ENCODE results near the gene ZCCHC7. TPM values are rescaled to one million over a fixed set of nuclear protein-coding genes. Genes with fewer than 3 reads are reported as not detected.

Gene ZCCHC7
- total RNA-seq, 4 donors from 2014 or later: 22.1 to 31.9 (median 25.6) TPM

DNA sequence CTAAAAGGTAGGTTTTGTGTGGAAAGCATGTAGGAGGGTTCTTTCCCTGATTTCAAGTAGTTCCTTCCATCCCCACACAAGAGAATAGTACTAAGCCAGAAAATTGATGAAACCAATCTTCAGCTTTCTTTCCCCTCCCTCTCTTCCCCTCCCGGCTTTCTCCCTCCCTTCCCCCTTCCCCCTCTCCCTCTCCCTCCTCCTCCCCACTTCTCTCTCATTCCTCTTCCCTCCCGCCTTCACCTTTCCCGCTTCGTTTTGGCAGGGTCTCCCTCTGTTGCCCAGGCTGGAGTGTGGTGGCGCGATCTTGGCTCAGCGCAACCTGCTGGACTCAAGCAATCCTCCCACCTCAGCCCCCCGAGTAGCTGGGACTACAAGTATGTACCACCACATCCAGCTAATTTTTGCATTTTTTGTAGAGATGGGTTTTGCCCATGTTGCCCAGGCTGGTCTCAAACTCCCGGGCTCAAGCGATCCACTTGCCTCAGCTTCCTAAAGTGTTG, 85.8 kb downstream of the ZCCHC7 start:
- Histone ChIP-seq H3K4me1 (peaks cover 9 to 12% of the 10 kb centered on the region in 2 donors), H3K36me3 (no peaks in the 10 kb centered on the region), H3K9me3 (no peaks in the 10 kb centered on the region), H3K27ac (no peak overlapping the region), H3K4me3 (replicated peaks in 1 of 3) (no peak overlapping the region), H3K27me3 (no peaks in the 10 kb centered on the region)
- no peak for DNase-seq
- TF ChIP-seq POLR2A (IDR thresholded peaks at IDR 0.05): no peak
- TF ChIP-seq, protein P1, sequence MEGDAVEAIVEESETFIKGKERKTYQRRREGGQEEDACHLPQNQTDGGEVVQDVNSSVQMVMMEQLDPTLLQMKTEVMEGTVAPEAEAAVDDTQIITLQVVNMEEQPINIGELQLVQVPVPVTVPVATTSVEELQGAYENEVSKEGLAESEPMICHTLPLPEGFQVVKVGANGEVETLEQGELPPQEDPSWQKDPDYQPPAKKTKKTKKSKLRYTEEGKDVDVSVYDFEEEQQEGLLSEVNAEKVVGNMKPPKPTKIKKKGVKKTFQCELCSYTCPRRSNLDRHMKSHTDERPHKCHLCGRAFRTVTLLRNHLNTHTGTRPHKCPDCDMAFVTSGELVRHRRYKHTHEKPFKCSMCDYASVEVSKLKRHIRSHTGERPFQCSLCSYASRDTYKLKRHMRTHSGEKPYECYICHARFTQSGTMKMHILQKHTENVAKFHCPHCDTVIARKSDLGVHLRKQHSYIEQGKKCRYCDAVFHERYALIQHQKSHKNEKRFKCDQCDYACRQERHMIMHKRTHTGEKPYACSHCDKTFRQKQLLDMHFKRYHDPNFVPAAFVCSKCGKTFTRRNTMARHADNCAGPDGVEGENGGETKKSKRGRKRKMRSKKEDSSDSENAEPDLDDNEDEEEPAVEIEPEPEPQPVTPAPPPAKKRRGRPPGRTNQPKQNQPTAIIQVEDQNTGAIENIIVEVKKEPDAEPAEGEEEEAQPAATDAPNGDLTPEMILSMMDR (IDR thresholded peaks at IDR 0.05): no peak
- 97% methylated on average over 10 of the region's 10 CpGs for WGBS, 2 donors
- intact Hi-C loops (cut with DNase I): no loop called here

- TF ChIP-seq, protein P1 (IDR thresholded peaks at IDR 0.05): peak in 1 of 6 experiments; percentile 16
- TF ChIP-seq POLR2A (IDR thresholded peaks at IDR 0.05): no peak
- H3K27ac ChIP-seq: no peak overlapping the region
- no peak overlapping the region for H3K4me3 ChIP-seq (replicated peaks in 1 of 3)
- H3K9me3 ChIP-seq: no peaks in the 10 kb centered on the region
- WGBS, 2 donors: 37 to 42% methylated on average over 2 of the region's 2 CpGs
- intact Hi-C loops (cut with DNase I): no loop called here
- H3K4me1 ChIP-seq: peaks cover 9 to 12% of the 10 kb centered on the region in 2 donors
- H3K27me3 ChIP-seq: no peaks in the 10 kb centered on the region
- no peaks in the 10 kb centered on the region for H3K36me3 ChIP-seq
- no peak for DNase-seq
These were observed 89.3 kb downstream of the ZCCHC7 start for GRCh38 chr9:37209431-37210386.

DNA sequence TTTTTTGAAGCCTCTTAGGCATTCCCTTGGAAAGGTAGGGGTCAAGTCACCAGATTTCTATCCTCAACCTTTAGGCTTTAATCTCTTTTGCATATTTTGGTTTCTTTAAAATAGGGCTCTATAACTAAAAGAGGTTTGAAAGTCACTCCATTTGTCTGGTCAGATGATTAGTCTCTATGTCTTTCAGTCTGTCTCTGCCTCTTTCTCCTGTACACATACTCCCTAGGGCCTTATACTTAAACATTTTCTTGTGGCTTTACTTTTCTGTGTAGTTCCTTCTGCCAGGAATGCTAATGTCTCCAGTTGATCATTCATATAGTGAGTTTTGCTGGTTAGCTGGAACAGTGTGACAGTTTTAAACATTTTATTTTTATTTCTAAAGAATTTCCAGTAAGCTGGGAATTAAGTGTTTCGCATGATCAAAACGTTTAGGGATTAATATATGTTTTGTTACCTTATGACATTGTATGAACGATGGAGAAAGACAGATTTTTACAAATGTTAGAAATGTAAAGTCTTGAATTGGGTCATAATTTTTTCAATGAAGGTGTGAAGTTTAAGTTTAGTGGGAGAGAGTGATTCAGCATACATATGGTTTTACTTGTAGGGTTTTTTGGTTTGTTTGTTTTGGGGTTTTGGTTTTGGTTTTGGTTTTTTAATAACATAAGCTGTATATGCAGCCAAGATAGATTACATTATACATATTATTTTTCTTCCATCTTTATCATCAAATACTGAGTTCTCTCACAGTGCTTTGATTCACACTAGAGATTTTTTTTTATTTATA, 90.6 kb downstream of the ZCCHC7 start:
- 84 to 92% methylated on average over 3 of the region's 3 CpGs for WGBS, 2 donors
- TF ChIP-seq POLR2A (IDR thresholded peaks at IDR 0.05): no peak
- TF ChIP-seq, protein P1 (IDR thresholded peaks at IDR 0.05): no peak
- intact Hi-C loops (cut with DNase I): no loop called here
- H3K4me1 ChIP-seq: peaks cover 9 to 12% of the 10 kb centered on the region in 2 donors
- no peak for DNase-seq
- no peaks in the 10 kb centered on the region for H3K9me3 ChIP-seq
- H3K27me3 ChIP-seq: no peaks in the 10 kb centered on the region
- no peak overlapping the region for H3K27ac ChIP-seq
- no peak overlapping the region for H3K4me3 ChIP-seq (replicated peaks in 1 of 3)
- H3K36me3 ChIP-seq: no peaks in the 10 kb centered on the region

DNA sequence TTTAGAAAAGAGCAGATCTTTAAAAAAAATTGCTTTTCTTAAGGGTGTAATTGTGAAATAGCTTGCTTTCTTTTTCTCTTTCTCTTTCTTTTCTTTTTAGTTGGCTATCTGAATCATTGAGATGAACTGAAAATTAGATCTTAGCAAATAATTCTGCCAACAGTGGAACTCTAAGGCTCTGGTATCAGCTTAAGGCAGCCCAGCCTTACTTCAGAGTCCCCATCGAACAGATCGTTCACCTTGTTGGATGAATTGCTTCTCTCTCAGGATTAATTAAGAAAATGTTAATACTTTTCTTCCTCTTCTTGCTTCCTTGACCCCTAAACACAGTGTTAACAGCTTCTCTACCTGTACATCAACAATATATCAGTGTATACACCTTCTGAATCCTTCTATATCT, 92.1 kb downstream of the ZCCHC7 start:
- H3K9me3 ChIP-seq: no peaks in the 10 kb centered on the region
- no peak overlapping the region for H3K27ac ChIP-seq
- no peak overlapping the region for H3K4me3 ChIP-seq (replicated peaks in 1 of 3)
- no peaks in the 10 kb centered on the region for H3K27me3 ChIP-seq
- no peaks in the 10 kb centered on the region for H3K36me3 ChIP-seq
- DNase-seq: no peak
- 82 to 88% methylated on average over 2 of the region's 2 CpGs for WGBS, 2 donors
- intact Hi-C loops (cut with DNase I): no loop called here
- TF ChIP-seq, protein P1 (IDR thresholded peaks at IDR 0.05): no peak
- no peak for TF ChIP-seq POLR2A (IDR thresholded peaks at IDR 0.05)
- peaks cover 9 to 12% of the 10 kb centered on the region in 2 donors for H3K4me1 ChIP-seq

Data from thyroid gland (tissue), 4 donors.